Erythroblast (primary cell): Measurements from ENCODE around the gene IQCH.

Experiments used
- GATA1 ChIP-seq: IDR thresholded peaks from 2 replicates; pipeline ENCODE4 v1.6.1; 2011; ENCODE audit warnings: low read depth, mild to moderate bottlenecking, control low read depth, low read length, moderate library complexity
- POLR2A ChIP-seq: IDR thresholded peaks from 2 replicates; pipeline ENCODE4 v1.6.1; 2011; ENCODE audit warnings: mild to moderate bottlenecking, low read length

- TF ChIP-seq POLR2A (no peak), GATA1 (no peak)
These were observed 41.8 kb upstream of the IQCH start for GRCh38 chr15:67212684-67213367.
